HG03139 (cell line): ENCODE data around the gene MEGF11.
"Not testable (repeated sequence)": the region's sequence is repeated elsewhere in the genome, so short reads cannot be mapped to it uniquely, and the experiment has no call there.

Source experiments
- ATAC-seq: cut with Tn5 transposase; IDR thresholded peaks from one replicate; pipeline ENCODE4 v1.9.1; 2021; ENCODE audit not compliant: unreplicated experiment

MEGF11 gene

DNA sequence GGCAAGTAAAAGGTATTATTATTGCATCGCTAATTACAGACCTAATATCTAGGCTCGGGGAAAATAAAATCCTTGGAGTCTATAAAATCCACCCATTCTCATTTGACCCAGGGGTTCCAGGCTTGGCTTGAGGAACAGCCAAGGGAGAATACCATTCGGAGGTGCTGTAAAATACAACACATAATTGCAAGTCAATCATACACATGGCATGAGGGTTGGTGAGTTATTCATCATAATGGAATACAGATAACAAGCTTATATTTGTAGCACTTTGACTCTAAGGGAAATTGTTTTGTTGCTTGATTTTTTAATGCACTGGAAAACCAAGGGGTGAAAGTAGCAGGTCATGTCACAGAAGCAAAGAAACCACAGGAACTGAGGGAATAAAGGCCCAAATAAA, 23.0 kb upstream of the MEGF11 start:
- no peak for ATAC-seq

DNA sequence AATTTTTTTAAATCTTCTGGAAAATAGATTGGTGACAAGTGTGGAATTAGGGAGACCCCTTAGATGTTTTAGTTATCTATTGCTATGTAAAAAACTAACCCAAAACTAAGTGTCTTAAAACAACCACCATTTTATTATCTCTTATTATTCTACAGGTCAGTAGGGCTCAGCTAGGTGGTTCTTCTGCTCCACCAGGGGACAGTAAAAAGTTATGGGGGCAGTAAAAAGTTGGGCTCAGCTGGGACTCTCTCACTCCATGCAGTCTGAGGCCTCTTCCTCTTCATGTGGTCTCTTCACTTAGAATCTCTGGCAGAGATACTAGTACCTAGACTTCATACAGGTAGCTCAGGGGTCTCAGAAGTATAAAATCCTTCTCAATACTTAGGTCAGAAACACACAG, 21.8 kb upstream of the MEGF11 start:
- no peak for ATAC-seq

DNA sequence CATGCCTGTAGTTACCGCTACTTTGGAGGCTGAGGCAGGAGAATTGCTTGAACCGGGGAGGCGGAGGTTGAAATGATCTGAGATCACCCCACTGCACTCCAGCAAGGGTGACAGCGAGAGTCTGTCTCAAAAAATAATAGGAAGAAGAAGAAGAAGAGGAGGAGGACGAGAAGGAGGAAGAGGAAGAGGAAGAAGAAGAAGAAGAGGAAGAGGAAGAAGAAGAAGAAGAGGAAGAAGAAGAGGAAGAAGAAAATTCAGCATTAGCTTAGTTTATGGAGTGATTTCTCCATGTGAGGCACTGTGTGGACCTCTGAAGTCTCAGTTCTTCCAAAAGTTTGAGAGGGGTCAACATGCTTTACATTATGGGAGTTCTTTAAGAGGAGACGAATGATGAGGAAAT, 17.4 kb upstream of the MEGF11 start:
- ATAC-seq = no peak

DNA sequence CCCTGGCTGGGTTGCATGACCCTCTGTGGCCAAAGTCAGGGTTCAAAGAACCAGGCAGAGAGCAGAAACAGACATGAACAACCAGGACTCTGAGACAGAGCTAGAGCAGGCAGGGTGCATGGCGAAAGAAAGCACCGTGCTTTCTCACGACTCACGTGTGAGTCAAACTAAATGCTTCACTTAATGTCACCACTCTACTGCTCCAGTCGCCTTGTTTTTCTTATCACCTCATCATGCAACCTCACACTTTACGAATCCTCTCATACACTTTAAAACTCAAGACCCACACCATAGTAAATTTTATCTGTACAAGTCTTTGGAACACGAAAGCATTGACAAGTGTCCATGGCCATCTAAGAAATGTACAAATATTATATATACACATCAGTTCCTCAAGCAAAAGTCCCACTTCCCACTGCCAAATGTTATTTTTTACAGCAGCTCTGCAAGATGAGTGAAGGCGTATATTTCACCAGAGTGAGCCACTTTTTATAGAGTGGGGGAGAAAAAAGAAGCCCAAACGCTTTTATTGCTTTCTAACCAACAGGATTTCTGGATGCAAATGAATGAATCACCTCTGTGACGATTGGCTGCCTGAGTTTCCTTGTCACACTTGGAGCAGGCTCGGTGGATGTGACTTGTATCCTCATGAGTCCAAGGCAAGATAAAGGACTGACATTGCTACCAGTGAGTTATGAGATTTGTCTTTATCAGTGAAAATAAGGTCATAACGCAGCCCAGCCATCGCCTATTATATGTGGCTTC, 16.0 kb upstream of the MEGF11 start:
- no peak for ATAC-seq

DNA sequence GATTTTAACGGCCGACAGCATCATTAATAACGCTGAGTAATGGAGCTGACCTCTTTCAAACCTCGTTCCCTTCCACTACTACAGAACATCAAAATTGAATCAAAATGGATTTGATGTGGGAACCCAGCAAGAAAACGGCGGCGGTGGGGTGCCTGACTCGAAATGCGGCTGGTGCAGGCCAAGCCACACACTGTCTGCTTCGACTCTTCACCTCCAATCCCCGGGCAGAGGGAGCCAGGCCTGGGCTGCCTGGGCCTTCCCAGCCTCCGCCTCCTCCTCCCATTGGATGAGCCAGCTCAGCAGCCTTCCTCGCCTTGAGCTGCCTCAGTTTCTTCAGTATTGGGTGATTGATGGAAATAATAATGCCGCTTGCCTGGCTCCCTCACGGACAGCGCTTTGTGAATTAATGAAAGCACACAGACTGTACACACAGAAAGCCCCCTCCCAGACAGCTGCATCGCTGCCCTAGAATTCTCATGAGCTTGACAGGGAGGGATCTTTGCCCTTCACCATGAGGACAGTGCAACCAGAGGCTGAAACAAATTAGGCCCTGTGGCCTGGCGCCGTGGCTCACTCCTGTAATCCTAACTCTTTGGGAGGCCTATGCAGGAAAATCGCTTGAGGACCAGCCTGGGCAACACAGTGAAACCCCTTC, 11.4 kb upstream of the MEGF11 start:
- no peak for ATAC-seq

DNA sequence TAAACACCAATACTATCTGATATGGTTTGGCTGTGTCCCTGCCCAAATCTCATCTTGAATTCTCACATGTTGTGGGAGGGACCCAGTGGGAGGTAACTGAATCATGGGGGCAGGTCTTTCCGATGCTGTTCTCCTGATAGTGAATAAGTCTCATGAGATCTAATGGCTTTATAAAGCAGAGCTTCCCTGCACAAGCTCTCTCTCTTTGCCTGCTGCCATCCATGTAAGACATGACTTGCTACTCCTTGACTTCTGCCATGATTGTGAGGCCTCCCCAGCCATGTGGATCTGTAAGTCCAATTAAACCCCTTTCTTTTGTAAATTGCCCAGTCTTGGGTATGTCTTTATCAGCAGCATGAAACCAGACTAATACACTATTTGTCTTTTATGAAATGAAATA, 9.3 kb upstream of the MEGF11 start:
- not testable (repeated sequence) for ATAC-seq

DNA sequence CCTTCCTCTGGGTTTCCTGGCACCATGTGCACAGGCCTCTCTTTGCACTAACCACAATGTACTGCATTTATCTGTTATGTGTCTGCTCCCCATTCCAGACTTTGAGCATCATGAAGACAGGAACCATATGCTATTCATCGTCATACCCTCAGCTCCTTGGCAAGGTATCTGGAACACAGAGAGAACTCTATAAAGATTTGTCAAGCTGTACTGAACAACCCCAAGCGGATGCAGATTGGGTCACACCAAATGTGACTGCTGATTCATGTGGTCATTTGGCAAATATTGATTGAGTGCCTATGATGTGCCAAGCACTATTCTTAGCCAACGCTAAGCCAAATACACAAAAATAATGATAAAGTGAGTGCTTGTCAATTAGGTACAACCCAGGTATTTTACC, 7.5 kb upstream of the MEGF11 start:
- no peak for ATAC-seq

DNA sequence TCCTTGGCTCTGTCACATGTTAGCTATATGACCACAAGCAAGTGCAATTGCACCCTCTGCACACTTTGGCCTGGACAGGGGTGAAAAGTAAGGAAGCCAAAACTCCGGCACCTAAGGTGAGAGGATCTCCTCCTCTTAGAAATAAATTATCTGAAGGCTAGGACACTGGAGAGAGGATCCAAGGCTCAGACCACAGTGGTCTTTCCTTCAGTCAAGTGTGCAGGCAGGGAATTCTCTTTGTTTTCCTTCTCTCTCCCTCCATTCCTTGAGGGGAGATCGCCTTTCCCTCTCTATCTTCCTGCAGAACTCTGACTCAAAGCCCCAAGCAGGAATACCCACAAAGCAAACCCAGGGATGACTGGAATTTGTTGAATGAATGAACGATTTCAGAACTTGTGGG, 3.1 kb upstream of the MEGF11 start:
- ATAC-seq = no peak

DNA sequence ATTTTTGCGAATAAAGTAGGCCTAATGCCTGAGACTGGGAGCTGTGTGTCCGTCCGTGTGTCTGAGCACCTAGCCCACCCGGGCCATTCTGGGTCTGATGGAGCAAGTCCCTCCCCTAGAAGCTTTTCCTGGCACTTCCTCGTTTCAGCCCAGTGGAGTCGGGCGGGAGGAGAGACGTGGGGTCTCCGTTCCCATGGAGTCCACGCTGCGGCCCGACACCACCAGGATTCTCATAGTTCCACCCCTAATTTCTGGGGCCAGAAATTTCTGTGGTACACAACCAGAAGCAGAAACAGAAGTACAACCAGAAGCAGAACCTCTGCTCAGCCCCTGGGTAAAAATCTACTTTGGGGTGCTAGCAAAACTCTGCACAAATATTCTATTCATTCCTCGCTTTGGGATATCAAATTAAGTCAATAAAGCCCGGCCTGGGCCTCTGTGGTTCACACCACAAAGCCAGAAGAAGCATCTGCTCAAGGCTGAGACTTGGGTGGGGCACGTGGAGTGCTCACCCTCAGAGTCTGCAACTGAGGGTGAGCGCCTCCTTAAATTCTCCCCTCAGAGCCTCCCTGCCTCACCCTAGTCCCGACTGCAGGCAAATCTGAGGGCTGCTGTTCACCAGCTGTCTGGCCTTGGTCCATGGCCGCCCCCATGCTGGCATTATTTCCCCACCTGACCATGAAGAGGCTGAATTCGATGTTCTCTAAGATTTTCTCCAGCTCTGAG, 1.6 kb upstream of the MEGF11 start:
- ATAC-seq = no peak

DNA sequence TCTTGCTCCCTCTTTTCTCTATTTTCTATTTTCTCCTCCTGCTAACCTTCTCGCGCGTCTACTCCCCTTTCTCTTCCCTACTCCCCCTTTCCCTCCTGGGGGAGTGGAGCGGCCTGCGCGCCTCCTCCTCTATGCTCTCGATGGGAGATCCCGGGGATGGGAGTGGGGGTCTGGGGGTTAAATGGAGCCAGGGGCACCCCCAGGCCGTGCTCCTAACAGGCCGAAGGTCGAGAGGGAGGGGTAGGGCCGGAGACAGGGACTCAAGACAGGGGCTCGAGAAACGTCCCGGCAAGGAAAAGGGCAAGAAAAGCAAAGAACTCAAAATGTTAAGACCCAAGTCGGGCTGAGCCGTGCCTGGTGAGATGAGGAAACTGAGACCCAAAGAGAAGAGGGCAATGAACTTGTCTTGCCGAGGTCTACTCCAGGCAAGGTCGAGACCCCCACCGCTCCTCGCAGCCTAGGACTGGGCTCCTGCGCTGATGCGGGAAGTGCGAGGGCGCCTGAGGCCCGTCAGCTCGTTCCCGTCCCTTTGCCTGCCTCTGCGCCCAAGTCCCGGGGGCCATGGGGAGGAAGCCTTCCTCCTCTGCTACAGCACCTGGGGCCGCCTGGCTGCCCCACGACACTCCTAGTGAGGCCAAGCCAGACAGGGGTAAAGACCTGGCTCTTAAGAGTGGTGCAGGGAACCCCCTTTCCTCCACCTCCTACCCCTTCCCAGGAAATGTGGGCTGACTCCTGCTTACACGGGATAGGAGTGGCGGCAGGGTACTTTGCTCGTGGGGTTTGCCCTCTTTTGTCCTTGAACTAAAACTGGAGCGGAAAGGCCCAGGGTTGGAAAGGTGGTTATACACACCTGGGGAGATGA, 770 bp upstream of the MEGF11 start:
- ATAC-seq = no peak

DNA sequence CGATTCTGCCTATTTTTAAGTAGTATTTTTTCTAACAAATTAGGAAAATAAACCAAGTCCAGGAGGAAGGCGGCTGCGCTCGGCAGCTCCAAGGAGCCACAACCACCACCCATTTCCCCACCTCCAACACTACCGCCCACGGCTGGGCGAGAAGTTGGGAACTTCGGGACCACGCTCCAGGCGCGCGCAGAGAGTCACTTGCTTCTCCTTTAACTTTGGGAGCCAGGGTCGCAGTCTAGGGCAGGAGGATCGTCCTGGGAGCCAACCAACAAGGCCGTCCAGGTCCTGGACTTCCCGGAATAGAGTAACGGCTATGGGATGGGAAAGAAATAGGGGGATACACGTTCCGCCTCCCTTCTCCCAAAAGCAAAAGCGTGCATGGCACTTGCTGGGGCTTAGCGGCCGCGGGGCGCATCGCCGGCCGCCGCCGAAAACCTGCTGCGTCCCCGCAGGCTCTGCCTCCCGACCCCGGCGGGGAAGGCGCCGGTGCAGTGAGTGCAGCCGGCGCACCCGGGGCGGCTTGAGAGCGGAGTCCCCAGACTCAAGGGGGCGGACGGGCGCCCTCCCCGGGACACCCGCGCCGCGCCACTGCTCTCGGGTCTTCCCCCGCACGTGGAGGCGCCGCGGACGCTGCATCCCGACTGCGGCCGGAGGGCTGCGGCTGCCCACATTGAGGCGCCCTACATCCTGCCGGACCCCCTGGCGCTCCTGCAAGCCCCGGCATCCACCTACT, 699 bp downstream of the MEGF11 start:
- no peak for ATAC-seq

DNA sequence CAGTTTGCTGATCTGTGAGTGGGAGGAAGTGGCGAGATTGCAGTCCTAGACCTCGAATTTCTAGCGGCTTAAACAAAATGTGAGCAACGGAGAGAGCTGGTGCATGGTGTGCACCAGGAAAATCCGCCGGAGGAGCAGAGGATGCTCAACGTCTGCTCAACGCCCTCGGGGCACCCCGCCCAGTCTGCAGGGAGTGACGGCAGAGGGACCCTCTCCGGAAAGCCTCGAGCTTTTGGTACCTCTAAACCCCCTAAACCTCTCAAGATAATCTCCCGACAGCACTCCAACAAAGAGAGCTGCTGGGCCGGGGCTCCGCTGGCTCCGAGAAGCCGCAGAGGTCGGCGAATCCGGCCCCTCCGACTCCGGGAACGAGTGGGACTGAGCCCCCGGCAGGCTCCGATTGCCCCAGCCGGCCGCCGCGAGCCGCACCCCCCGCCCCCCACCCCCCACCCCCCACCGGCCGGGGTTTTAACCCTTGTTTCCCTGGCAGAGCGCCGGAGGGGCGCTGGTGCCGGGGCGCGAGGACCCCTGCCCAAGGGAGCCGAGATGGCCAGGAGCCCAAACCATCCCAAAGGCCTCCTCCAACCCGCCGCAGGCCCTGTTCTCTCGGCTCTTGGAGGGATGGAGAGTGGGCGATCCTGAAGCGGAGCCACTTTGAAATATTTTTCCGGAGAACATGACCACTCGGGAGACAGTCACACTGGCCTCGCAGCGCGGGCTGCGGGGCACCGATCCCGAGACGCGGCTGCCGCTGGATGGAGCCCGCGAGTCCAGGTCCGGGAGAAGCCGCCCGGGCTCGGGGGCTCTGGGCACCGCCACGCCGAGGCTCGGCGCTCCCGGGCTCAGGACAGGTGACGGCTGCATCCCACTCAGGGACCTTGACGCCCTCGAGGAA, 1.5 kb downstream of the MEGF11 start:
- no peak for ATAC-seq

DNA sequence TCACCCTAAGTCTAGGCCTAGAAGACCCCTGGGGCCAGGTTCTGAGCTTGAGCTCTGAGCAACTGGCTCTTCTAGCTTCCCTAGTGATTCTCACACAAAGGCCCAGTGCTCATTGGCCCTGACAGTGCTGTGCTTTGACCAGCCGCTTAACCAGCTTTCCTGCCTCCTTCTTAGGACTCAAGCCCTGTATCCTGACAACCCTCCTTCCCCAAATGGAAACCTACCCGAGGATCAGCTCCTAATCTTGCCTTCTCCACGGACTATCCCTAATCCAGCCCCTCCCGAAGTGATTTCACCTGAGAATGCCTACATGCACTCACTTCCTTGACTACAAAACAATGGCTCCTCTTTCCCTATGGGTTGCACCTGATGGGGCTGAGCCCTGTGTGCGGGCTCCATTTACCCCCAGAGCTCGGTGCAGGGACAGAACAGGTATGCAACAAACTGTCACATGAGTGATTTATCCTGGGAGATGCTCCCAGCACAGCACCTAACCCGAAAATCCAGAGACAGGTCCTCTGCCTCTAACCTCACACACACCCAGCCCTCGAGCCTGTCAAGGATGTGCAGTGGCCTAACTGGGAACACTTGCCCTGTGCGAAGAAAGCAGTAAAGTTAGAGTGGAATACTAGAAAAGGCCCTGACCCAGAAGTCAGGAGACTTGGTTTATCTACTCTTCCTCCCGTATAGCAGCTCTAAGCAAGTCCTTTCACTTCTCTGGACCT, 2.3 kb downstream of the MEGF11 start:
- ATAC-seq = no peak

DNA sequence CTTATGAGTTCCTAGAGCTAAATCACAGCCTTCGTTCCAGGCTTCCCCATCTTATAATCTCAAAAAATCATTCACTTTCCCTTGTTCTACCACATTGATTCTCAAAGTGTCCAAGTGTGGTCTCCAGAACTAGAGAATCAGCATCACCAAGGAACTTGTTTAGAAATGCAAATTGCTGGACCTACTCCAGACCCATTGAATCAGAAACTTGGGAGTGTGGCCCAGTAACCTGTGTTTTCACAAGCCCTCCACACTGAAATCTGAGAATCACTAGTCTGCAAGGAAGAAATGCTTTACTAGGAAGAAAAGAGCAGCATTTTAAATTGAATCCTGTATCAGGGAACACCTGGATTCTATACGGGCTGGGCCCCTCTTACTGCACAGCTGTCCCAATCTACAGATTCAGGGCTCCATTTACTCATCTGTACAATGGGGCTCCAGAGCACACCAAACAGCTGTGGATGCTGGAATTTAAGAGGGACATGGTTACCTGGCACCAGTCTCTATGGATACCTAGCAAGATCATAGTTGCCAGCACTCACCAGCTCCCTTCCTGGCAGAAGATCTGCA, 3.9 kb downstream of the MEGF11 start:
- no peak for ATAC-seq

DNA sequence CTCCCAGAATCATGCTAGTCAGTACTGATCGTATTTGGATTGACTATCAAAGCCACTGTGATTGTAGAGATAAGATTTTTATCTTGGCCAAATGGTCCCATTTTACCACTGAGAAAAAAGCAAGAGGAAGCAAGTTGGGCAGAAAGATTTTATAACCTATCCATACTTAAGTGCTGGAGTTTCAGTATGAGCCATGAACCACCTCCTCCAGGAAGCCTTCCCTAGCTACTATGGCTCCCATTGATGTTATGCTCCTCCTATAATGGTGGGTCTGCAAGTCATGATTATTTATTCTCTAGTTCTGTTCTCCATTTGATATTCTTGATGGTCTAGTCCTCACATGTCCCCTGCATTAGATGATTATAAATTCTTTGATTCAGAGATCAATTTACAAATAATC, 6.6 kb downstream of the MEGF11 start:
- ATAC-seq = no peak

DNA sequence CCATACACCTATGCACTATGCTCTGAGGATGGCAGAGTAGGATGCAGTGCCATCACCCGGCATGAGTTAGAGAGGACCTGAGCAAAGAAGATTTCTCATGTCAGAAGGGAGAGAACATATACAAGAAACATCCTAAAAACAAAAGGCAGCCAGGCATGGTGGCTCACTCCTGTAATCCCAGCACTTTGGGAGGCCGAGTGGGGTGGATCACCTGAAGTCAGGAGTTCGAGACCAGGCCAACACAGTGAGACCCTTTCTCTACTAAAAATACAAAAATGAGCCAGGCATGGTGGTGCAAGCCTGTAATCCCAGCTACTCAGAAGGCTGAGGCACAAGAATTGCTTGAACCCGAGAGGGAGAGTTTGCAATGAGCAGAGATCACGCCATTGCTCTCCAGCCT, 7.7 kb downstream of the MEGF11 start:
- ATAC-seq = not testable (repeated sequence)

DNA sequence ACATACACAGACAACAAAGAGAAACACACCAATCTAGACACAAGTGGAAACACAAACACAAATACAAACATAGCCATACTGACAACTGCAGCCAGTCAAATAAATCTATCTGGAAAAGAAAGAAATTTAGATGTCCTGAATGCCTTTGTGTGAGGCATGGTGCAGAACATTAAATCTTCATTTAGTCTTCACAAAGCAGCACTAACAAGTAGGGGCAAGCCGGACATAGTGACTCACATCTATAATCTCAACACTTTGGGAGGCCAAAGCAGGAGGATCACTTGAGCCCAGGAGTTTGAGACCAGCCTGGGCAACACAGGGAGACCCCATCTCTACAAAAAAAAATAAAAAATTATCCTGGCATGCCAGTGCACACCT, 11.7 kb downstream of the MEGF11 start:
- ATAC-seq = no peak

DNA sequence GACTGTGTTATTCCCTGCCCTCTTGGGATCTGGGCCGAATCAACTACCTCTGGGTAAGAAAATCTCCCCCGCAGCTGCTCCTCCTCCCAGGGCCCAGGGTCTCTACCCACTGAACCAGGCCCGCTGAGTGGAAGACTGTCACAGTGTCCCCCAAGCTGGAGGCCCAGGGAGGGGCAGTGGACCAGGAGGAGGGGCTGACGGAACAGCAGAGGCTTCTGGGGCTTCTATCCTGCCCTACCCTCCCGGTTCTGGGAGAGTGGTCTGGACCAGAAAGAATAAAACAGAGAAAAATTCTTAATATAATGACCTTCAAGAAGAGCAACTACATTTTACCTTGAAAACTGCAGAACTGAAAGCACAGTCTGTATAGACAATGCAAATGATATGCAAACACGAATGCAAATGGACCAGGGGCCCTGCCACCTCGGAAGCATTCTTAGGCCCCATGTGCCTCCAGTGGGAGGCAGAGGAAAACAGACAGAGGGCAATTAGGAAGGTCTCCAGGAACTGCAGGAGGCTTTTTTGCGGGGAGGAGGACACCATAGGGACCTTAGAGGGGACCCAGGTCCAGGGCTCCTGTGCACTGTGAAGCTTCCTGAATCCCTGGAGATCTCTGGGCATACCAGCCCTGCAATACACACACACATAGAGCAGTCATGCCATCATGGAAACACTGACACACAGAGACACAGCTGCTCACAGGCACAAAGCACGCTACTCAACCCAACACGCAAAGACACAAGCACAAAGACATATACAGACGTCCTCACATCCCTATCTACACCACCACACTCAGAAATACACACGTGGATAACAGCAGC, 12.3 kb downstream of the MEGF11 start:
- no peak for ATAC-seq
